ENCODE results near the gene GJB2. TPM values are rescaled to one million over a fixed set of nuclear protein-coding genes. Genes with fewer than 3 reads are reported as not detected.

The GJB2 gene
- total and polyA plus RNA-seq, 2 of the 8 experiments (the other 6 are each of a cell fraction or from before 2014, with no cell fraction given): 0.20 to 0.21 TPM

- TF ChIP-seq SIN3A (conservative IDR thresholded peaks at IDR 0.05 in 1 of 2, IDR thresholded peaks at IDR 0.05 in 1 of 2; ENCODE audit: low read depth in 1 of 2, low read length in 2 of 2): 0 out of 4 replicates have a peak, but pooled peaks of 1 of the 2 experiments have one; percentile 45
- TF ChIP-seq RXRA (IDR thresholded peaks at IDR 0.05; ENCODE audit: insufficient read depth, low read depth, low read length): no peak
- TF ChIP-seq KDM1A (IDR thresholded peaks at IDR 0.05; ENCODE audit: borderline replicate concordance, low read length): no peak
- TF ChIP-seq KDM5A (IDR thresholded peaks at IDR 0.05; ENCODE audit: low read length): no peak
- no peak for TF ChIP-seq POLR2AphosphoS5 (IDR thresholded peaks at IDR 0.05; ENCODE audit: low read depth, low read length)
- no peak for TF ChIP-seq CHD7 (IDR thresholded peaks at IDR 0.05; ENCODE audit: insufficient replicate concordance, low read length)
- TF ChIP-seq BACH1 (IDR thresholded peaks at IDR 0.05; ENCODE audit: low read length): no peak
- TF ChIP-seq, protein P1, sequence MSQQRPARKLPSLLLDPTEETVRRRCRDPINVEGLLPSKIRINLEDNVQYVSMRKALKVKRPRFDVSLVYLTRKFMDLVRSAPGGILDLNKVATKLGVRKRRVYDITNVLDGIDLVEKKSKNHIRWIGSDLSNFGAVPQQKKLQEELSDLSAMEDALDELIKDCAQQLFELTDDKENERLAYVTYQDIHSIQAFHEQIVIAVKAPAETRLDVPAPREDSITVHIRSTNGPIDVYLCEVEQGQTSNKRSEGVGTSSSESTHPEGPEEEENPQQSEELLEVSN (IDR thresholded peaks at IDR 0.05): no peak
Observed at GRCh38 chr13:20160306-20161274, 32.1 kb downstream of the GJB2 start, which contains the start of gene GJA3 (continued).
